Caco-2 (cell line): ENCODE results near the gene RTN4RL1. TPM values are rescaled to one million over a fixed set of nuclear protein-coding genes. Genes with fewer than 3 reads are reported as not detected.
"Not testable (repeated sequence)": the region's sequence is repeated elsewhere in the genome, so short reads cannot be mapped to it uniquely, and the experiment has no call there.

ENCODE experiments used
- BruUV-seq: library from RNA; stranded (reverse); fragments of 400-500 nt; replicated peaks from 2 replicates; lab custom pipeline; 2021; lab: Mats Ljungman, UMichigan
- CTCF ChIA-PET: fragments of 300-600 bp; sonication (Branson Sonifier 250); formaldehyde crosslinking; loops from one replicate; lab custom pipeline; 2022; ENCODE audit warnings: antibody characterized with exemption; lab: Charles Lee
- POLR2A ChIA-PET: fragments of 300-600 bp; sonication (Branson Sonifier 250); formaldehyde crosslinking; loops from one replicate; lab custom pipeline; 2022; ENCODE audit warnings: antibody characterized with exemption; lab: Charles Lee
- DNase-seq, 2 experiments: peaks; one replicate each; pipeline versions ENCODE4 v3.0.0 to v3.0.0-alpha.2; 2020 to 2022
- H3K27me3 ChIP-seq: replicated peaks from 2 replicates; pipeline ENCODE4 v1.6.0; 2011; ENCODE audit warnings: low read length; ENCODE audit not compliant: control insufficient read depth, insufficient read depth
- H3K36me3 ChIP-seq: 2 replicates; pipeline ENCODE4 v1.5.1; 2011; ENCODE audit warnings: low read length; ENCODE audit not compliant: control insufficient read depth, insufficient read depth
- H3K4me1 ChIP-seq: fragments of 250-450 bp; sonication (Bioruptor Pico); 2 replicates; pipeline ENCODE4 v1.5.1; 2020; ENCODE audit warnings: mild to moderate bottlenecking
- H3K4me3 ChIP-seq: 2 replicates; pipeline ENCODE4 v1.5.1; 2011; ENCODE audit warnings: low read depth, mild to moderate bottlenecking, control low read depth, low read length
- H3K9me3 ChIP-seq: fragments of 250-450 bp; sonication (Bioruptor Pico); 2 replicates; pipeline ENCODE4 v1.5.1; 2020; ENCODE audit warnings: mild to moderate bottlenecking, moderate library complexity
- H3K27ac Mint-ChIP-seq: one replicate; pipeline ENCODE4 v1.8.0; 2022; ENCODE audit warnings: mixed read lengths; ENCODE audit not compliant: unreplicated experiment
- H3K27me3 Mint-ChIP-seq: one replicate; pipeline ENCODE4 v1.8.0; 2022; ENCODE audit warnings: mixed read lengths; ENCODE audit not compliant: insufficient read depth, unreplicated experiment
- H3K36me3 Mint-ChIP-seq: one replicate; pipeline ENCODE4 v1.8.0; 2022; ENCODE audit warnings: mild to moderate bottlenecking, mixed read lengths; ENCODE audit not compliant: insufficient read depth, unreplicated experiment
- H3K4me1 Mint-ChIP-seq: one replicate; pipeline ENCODE4 v1.8.0; 2022; ENCODE audit warnings: low read depth, mixed read lengths; ENCODE audit not compliant: unreplicated experiment
- H3K4me3 Mint-ChIP-seq: one replicate; pipeline ENCODE4 v1.8.0; 2022; ENCODE audit warnings: mild to moderate bottlenecking, moderate library complexity, mixed read lengths; ENCODE audit not compliant: unreplicated experiment
- H3K9me3 Mint-ChIP-seq: one replicate; pipeline ENCODE4 v1.8.0; 2022; ENCODE audit warnings: mixed read lengths; ENCODE audit not compliant: unreplicated experiment
- CTCF ChIP-seq, 2 experiments: fragments of 200-600 bp in 1 of 2; IDR thresholded peaks; 1 replicate in 1 of 2; 2 replicates in 1 of 2; pipeline versions ENCODE4 v1.5.1 to v1.8.0; 2011 to 2022; ENCODE audit warnings: antibody characterized with exemption in 1 of 2, control low read depth in 1 of 2, inconsistent platforms in 1 of 2, low read depth in 1 of 2, low read length in 1 of 2, mild to moderate bottlenecking in 1 of 2, moderate library complexity in 1 of 2; ENCODE audit not compliant: insufficient read depth in 1 of 2, severe bottlenecking in 1 of 2, unreplicated experiment in 1 of 2
- intact Hi-C: fragments of 100-400 bp; cut with micrococcal nuclease; formaldehyde crosslinking; loops from one replicate; pipeline ENCODE4 v1.10.0; 2022; ENCODE audit not compliant: unreplicated experiment
- total RNA-seq: library from RNA; stranded (reverse); gene quantifications from 2 replicates; pipeline ENCODE4 v1.2.3, GENCODE V29; 2022

RTN4RL1 gene
- total RNA-seq, 1 experiment from 2014 or later, result 0.54 TPM

- peaks cover 10% of the 10 kb centered on the region for H3K9me3 Mint-ChIP-seq
- H3K27me3 ChIP-seq, result no peaks in the 10 kb centered on the region; the same call in 1 of the 2 replicates
- CTCF ChIA-PET, result no interaction called here
- H3K36me3 ChIP-seq, result no peaks in the 10 kb centered on the region
- H3K4me3 Mint-ChIP-seq, result no peak overlapping the region
- H3K27me3 Mint-ChIP-seq, result peaks cover 13% of the 10 kb centered on the region
- no peaks in the 10 kb centered on the region for H3K4me1 ChIP-seq
- BruUV-seq, result no TSS peak
- H3K4me3 ChIP-seq, result no peak overlapping the region
- no peaks in the 10 kb centered on the region for H3K4me1 Mint-ChIP-seq
- no peak overlapping the region for H3K27ac Mint-ChIP-seq
- H3K9me3 ChIP-seq, result 0 out of 2 replicates have a peak, but pooled peaks cover 8% of the 10 kb centered on the region
- TF ChIP-seq CTCF (IDR thresholded peaks at IDR 0.05; ENCODE audit: insufficient read depth in 1 of 2, low read depth in 1 of 2, low read length in 1 of 2, severe bottlenecking in 1 of 2, unreplicated experiment in 1 of 2), result no peak
- intact Hi-C loops, result no loop called here
- H3K36me3 Mint-ChIP-seq, result no peaks in the 10 kb centered on the region
- POLR2A ChIA-PET, result no interaction called here
- no peak for DNase-seq
Observed at GRCh38 chr17:2015314-2015713, 9.8 kb downstream of the RTN4RL1 start.

GRCh38 chr17:2013994-2014317, 11.2 kb downstream of the RTN4RL1 start:
- intact Hi-C loops, result no loop called here
- H3K36me3 ChIP-seq, result no peaks in the 10 kb centered on the region
- ChIA-PET CTCF (no interaction called here), POLR2A (no interaction called here)
- H3K9me3 ChIP-seq, result 0 out of 2 replicates have a peak, but pooled peaks cover 8% of the 10 kb centered on the region
- TF ChIP-seq CTCF (IDR thresholded peaks at IDR 0.05; ENCODE audit: insufficient read depth in 1 of 2, low read depth in 1 of 2, low read length in 1 of 2, severe bottlenecking in 1 of 2, unreplicated experiment in 1 of 2), result no peak
- BruUV-seq, result no TSS peak
- H3K27me3 Mint-ChIP-seq, result peaks cover 9% of the 10 kb centered on the region
- H3K9me3 Mint-ChIP-seq, result peaks cover 10% of the 10 kb centered on the region
- no peak for DNase-seq
- H3K27me3 ChIP-seq, result no peaks in the 10 kb centered on the region; the same call in 1 of the 2 replicates
- H3K27ac Mint-ChIP-seq, result no peak overlapping the region
- no peaks in the 10 kb centered on the region for H3K4me1 ChIP-seq
- H3K4me1 Mint-ChIP-seq, result peaks cover 2% of the 10 kb centered on the region
- H3K36me3 Mint-ChIP-seq, result no peaks in the 10 kb centered on the region
- H3K4me3 ChIP-seq, result no peak overlapping the region
- H3K4me3 Mint-ChIP-seq, result no peak overlapping the region

- H3K9me3 ChIP-seq, H3K4me3 Mint-ChIP-seq, BruUV-seq, H3K36me3 ChIP-seq, intact Hi-C loops, H3K4me1 ChIP-seq, H3K4me3 ChIP-seq, H3K4me1 Mint-ChIP-seq, H3K27me3 Mint-ChIP-seq, POLR2A ChIA-PET, H3K27me3 ChIP-seq, H3K27ac Mint-ChIP-seq, DNase-seq, CTCF ChIA-PET, H3K36me3 Mint-ChIP-seq: not testable (repeated sequence)
- peaks cover 10% of the 10 kb centered on the region for H3K9me3 Mint-ChIP-seq
Observed at GRCh38 chr17:2013220-2013993, 11.7 kb downstream of the RTN4RL1 start.
